GM18508 (cell line): Measurements from ENCODE around the gene PCDHGA4.
A peak's percentile ranks its signal among the peaks of the same experiment; 100 is the strongest.
"Not testable (repeated sequence)": the region's sequence is repeated elsewhere in the genome, so short reads cannot be mapped to it uniquely, and the experiment has no call there.

Source experiments
- ATAC-seq: cut with Tn5 transposase; IDR thresholded peaks from one replicate; pipeline ENCODE4 v1.9.1; 2021; ENCODE audit warnings: moderate number of reproducible peaks; ENCODE audit not compliant: insufficient read depth, unreplicated experiment

Gene PCDHGA4

GRCh38 chr5:141354900-141355469 is at the start of gene PCDHGA4:
PCDHGA4 (plus strand) TSS chr5:141355021; CDS start chr5:141355108, 87 bp downstream.
- no peak for ATAC-seq

GRCh38 chr5:141306630-141307029 is 48.2 kb upstream of the PCDHGA4 start:
- no peak for ATAC-seq

GRCh38 chr5:141313711-141314110 is 41.1 kb upstream of the PCDHGA4 start:
- no peak for ATAC-seq

DNA sequence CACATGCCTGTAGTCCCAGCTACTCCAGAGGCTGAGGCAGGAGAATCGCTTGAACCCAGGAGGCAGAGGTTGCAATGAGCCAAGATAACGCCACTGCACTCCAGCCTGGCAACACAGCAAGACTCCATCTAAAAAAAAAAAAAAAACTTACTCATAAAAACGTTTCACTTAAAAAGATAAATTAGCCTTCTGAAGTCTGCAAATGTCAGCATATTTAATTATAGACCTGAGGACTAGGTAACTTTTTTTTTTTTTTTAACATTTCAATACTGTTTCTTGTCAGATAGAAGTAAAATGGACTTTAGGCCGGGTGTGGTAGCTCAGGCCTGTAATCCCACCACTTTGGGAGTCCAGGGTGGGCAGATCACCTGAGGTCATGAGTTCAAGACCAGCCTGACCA is 37.9 kb upstream of the PCDHGA4 start:
- not testable (repeated sequence) for ATAC-seq

DNA sequence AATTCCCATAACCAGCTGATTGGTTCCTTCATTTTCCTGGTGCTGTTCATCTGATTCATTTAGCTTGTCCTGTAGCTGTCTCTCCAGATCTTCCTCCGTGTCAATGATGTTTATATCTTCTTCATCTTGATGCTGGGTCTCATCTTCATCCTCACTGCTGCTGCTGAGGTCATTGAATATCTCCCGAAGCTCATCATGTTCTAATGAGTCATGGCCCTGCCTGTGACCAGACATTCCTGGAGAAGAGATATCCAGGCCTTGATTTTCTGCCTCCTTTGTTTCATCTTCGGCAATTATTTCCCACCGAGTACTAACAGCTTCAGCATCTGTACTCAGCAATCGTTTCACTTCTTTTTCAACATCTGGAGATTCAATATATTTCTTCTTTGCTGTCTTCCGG is 35.6 kb upstream of the PCDHGA4 start:
- no peak for ATAC-seq

GRCh38 chr5:141319699-141320098 is 35.1 kb upstream of the PCDHGA4 start:
- ATAC-seq = no peak

DNA sequence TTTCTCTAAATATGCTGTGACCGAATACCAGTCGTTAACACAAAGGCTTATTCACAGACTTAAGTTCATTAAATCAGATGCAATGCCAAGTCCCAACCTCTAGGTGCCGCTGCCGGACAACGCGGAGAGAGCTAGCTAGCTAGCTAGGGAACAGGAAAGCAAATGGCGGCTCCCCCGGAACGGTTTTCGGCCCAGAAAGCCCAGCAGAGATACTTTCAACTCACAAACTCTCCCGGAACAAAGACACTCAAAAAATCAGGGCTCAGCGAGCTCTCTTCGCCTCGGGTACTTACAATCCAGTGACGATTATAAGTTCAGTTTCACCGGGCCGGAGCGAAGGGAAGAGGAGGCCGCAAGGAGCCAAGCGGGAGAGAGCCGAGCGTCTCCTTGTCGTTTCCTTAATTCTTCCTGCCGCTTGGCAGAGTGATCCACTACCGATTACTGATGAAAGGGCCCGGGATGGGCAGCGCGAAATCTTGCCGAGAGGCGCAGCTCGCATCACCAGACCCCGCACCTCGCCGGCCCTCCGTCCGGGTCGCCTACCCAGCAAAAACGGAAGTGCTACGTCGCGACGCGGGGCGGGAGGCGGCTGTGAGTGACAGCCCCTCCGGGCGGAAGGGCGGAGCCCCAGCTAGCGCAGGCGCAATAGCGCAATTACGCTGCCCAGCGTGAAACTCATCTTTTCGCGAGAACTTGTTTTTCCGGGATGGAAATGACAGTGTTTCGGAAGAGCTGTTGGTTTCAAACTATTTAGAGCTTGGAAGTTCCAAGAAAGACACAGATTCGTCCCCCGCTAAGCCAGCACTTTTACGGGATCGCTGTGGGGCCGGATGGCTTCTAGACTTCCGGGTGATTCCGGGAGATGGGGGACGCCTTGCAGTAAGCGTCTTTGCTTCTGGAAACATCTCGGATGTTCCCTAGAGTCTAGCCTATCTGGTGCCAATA is 34.3 kb upstream of the PCDHGA4 start, which contains the start of gene TAF7:
Gene TAF7 (minus strand): TSS at position 560 of the 945 bp plus-strand sequence. CDS start 740 bp downstream, outside the sequence.
- ATAC-seq = peak; percentile 86

DNA sequence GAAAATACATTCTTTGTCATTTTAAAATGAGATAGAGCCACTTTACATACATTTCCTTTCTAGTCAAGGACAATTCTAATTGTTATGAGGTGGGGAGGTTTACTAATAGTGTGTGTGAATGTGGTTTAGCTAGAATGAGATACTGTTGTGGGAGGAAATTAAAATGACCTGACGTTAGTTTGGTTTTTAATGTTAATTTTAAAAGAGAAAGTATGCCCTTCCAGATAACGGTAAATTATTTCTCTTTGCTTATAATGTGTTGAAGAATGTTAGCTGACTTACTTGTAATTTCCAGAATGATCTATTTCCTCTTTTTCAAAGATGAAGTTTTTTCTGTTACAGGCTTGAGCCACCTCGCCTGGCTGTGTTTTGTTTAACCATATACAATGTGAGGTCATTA is 32.6 kb upstream of the PCDHGA4 start:
- ATAC-seq = no peak

DNA sequence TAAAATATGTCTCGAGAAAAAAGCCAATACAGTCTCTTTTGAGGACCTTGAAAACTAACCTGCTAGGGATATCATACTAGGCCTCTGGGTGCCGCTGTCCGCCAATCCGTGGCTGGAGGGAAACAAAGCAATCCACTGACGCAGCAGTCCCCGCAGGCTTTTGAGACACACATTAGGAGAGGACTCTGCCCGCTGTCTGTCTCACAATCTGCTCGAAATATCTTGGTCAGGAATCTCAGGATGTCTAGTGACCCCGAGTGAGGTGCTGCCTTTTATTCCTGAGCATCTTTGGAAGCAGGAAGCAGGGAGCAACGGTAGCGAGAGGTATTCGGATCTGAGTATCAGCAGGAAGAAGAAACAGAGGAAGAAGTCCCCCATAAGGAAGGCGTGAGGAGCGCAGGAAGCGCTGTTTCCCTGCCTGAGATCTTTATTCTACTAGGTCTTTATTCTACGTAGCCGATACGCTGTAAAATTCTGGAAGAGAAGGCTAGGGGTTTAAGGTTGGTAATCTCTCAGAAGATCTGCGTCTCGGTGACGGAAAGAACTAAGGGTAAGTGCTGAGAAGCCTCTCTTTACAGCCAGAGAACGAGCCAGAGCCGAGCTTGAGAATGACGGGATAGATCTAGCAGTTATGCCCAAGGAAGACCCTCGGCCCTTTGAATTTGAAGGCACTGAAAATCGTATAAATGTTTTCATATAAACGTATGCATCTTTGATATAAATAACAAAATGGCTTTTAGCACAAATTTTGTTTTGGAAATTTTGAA is 28.6 kb upstream of the PCDHGA4 start:
- ATAC-seq = no peak

DNA sequence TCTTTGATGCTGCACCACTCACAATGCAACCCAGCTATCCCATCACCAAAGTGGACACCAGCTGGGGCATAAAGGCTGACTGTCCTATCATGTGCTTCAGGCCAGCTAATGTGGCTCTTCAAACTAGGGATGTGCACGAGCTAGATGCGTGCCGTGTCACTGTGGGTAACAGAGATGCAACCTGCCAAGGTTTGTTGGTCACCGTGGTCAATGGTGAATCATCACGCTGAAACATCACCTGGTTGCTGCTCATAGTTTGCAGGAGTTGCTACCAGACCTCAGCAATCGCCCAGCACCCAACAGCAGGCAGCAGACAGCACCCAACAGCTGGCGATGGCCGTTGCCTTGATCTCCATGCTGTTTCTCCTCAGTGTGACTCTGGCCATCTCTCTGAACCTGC is 26.6 kb upstream of the PCDHGA4 start:
- no peak for ATAC-seq

GRCh38 chr5:141330299-141331080 is 24.3 kb upstream of the PCDHGA4 start, which contains the start of gene PCDHGA1:
PCDHGA1 (plus strand) TSS chr5:141330514.
- ATAC-seq = no peak

DNA sequence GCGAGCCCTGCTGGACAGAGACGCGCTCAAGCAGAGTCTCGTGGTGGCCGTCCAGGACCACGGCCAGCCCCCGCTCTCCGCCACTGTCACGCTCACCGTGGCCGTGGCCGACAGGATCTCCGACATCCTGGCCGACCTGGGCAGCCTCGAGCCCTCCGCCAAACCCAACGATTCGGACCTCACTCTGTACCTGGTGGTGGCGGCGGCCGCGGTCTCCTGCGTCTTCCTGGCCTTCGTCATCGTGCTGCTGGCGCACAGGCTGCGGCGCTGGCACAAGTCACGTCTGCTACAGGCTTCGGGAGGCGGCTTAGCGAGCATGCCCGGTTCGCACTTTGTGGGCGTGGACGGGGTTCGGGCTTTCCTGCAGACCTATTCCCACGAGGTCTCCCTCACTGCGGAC is 22.2 kb upstream of the PCDHGA4 start:
- not testable (repeated sequence) for ATAC-seq

DNA sequence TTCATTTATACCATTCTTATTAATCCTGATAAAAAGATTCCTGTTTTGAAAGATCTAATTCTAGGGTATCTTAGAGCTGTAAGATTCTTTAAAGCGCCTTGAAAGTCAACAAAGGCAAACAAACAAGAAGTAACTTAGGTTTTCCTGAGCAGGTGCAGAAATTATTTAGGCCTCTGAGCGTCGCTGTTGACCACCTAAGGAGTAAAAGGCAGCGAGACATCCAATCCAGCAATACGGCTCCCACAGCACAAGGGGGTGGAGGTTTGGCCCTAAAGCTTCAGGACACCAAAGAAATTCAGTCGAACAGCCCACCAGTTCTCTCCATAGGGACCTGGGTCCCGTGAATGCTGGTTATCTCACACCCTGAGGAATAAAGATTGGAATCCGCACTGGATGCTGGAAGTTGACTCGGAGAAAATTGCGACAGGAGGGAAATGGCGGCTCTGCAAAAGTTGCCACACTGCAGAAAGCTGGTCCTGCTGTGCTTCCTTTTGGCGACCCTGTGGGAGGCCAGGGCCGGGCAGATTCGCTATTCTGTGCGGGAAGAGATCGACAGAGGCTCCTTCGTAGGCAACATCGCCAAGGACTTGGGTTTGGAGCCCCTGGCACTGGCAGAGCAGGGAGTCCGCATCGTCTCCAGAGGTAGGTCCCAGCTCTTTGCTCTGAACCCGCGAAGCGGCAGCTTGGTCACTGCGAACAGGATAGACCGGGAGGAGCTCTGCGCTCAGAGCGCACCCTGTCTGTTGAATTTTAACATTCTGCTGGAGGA is 16.1 kb upstream of the PCDHGA4 start, which contains the start of gene PCDHGA2:
Gene PCDHGA2 (plus strand): TSS at position 223 of the 769 bp plus-strand sequence.
- no peak for ATAC-seq

- ATAC-seq = not testable (repeated sequence)
Measured at GRCh38 chr5:141340781-141341354, 14.0 kb upstream of the PCDHGA4 start.

DNA sequence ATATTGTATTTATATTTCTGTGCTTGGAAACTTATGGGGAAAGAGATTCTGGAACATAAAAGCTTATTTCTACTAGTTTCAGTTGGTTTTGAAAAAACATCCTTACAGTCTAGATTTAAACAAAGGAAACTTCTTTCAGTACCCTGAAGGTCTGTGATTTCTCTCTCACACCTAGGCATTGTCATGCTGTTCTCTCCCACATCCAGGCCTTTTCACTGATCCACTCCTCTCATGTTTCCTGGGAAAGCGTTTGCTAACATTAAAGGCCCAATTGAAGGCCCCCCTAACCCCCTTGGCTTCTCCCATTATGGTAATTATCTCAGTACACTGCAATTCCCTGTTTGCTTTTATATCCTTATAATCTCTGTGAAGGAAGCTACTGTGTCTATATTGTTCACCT is 12.0 kb upstream of the PCDHGA4 start:
- no peak for ATAC-seq

DNA sequence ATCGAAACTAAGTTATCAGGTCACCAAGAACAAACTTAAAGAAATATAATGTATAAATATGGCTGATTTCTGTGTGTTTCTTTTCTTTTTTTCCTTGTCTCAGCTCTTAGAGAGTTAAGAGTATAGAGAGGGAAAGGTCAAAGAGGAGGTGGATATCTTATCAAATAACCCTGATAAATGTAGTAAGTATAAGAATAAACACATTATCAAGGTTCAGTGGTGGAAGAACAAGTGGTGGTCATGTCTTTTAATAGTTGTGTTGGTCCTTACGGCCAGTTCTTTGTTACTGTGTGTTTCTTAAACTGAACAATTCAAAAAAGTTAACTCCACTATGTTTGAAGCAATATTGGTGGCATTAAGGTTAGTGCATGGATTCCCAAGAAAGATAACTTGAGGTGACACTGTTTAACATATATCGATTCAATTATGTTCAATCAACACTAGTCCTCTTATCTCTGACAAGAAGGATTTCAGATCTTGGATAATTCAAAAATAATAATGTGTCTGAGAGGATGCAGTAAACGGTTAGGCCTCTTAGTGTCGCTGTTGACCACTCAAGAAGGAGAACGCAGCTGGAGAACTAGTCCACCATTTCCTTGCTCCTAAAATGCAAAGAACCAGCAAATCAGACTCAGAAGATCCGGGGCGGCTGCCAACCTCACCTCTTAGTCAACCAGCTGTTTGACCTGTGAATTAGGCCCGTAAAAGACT is 11.4 kb upstream of the PCDHGA4 start, which contains the start of gene PCDHGA3:
Gene PCDHGA3 (plus strand): TSS at position 588 of the 711 bp plus-strand sequence. CDS start 205 bp downstream, outside the sequence.
- ATAC-seq = no peak

DNA sequence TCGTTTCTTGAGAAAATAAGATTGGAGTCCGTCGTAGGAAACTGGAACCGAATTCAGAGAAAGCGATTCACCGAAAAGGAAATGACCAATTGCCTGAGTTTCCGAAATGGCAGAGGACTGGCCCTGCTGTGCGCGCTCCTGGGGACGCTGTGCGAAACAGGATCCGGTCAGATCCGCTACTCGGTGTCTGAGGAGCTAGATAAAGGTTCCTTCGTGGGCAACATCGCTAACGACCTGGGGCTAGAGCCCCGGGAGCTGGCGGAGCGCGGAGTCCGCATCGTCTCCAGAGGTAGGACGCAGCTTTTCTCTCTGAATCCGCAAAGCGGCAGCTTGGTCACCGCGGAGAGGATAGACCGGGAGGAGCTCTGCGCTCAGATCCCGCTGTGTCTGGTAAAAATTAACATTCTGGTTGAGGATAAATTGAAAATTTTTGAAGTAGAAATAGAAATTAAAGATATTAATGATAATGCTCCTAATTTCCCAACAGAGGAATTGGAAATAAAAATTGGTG is 10.8 kb upstream of the PCDHGA4 start:
- no peak for ATAC-seq

DNA sequence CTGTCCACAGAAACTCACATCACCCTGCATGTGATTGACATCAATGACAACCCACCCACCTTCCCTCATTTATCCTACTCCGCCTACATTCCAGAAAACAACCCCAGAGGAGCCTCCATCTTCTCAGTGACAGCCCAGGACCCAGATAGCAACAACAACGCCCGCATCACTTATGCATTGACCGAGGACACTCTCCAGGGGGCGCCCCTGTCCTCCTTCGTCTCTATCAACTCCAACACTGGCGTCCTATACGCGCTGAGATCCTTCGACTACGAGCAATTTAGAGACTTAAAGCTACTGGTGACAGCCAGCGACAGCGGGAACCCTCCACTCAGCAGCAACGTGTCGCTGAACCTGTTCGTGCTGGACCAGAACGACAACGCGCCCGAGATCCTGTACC is 9.5 kb upstream of the PCDHGA4 start:
- ATAC-seq = no peak
